Endothelial cell (in vitro differentiated cells): ENCODE measurements around the gene ANKRD33. TPM values are rescaled to one million over a fixed set of nuclear protein-coding genes. Genes with fewer than 3 reads are reported as not detected.
A peak's percentile ranks its signal among the peaks of the same experiment; 100 is the strongest.

Source experiments
- DNase-seq: peaks from one replicate; pipeline ENCODE4 v3.0.0; 2021; ENCODE audit warnings: low spot score
- H3K27ac Mint-ChIP-seq: one replicate; pipeline ENCODE4 v1.8.0; 2021; ENCODE audit warnings: mixed read lengths, inconsistent platforms; ENCODE audit not compliant: unreplicated experiment
- H3K27me3 Mint-ChIP-seq: one replicate; pipeline ENCODE4 v1.8.0; 2021; ENCODE audit warnings: mild to moderate bottlenecking, moderate library complexity, mixed read lengths, inconsistent platforms; ENCODE audit not compliant: unreplicated experiment
- H3K36me3 Mint-ChIP-seq: one replicate; pipeline ENCODE4 v1.8.0; 2021; ENCODE audit warnings: mild to moderate bottlenecking, low read depth, mixed read lengths, inconsistent platforms; ENCODE audit not compliant: unreplicated experiment
- H3K4me1 Mint-ChIP-seq: one replicate; pipeline ENCODE4 v1.8.0; 2021; ENCODE audit warnings: mild to moderate bottlenecking, mixed read lengths, inconsistent platforms; ENCODE audit not compliant: unreplicated experiment
- H3K4me3 Mint-ChIP-seq: one replicate; pipeline ENCODE4 v1.8.0; 2021; ENCODE audit warnings: mild to moderate bottlenecking, mixed read lengths, inconsistent platforms; ENCODE audit not compliant: unreplicated experiment
- H3K9me3 Mint-ChIP-seq: one replicate; pipeline ENCODE4 v1.8.0; 2021; ENCODE audit warnings: mixed read lengths, inconsistent platforms; ENCODE audit not compliant: unreplicated experiment
- CTCF ChIP-seq: fragments of 200-600 bp; sonication (generic); IDR thresholded peaks from one replicate; pipeline ENCODE4 v1.5.0; 2021; ENCODE audit warnings: antibody characterized with exemption; ENCODE audit not compliant: unreplicated experiment
- total RNA-seq: library from RNA; stranded (reverse); fragmentation: NEBNext Ultra II Directional; extraction: Animal tissue kit (Norgen Biotek cat#: 25700); gene quantifications from one replicate; pipeline ENCODE4 v1.2.1, GENCODE V29; 2021; ENCODE audit not compliant: unreplicated experiment

The ANKRD33 gene
- total RNA-seq, 1 donor from 2014 or later, result 0.31 TPM

- no peak for DNase-seq
- Mint-ChIP-seq H3K36me3 (no peaks in the 10 kb centered on the region), H3K4me3 (no peak overlapping the region), H3K9me3 (no peaks in the 10 kb centered on the region), H3K27me3 (peaks cover 2% of the 10 kb centered on the region), H3K4me1 (peaks cover 15% of the 10 kb centered on the region), H3K27ac (no peak overlapping the region)
- no peak for TF ChIP-seq CTCF
Observed at GRCh38 chr12:51890511-51891171, 2.7 kb downstream of the ANKRD33 start.

- no peaks in the 10 kb centered on the region for H3K9me3 Mint-ChIP-seq
- peaks cover 2% of the 10 kb centered on the region for H3K27me3 Mint-ChIP-seq
- no peak overlapping the region for H3K4me3 Mint-ChIP-seq
- peaks cover 20% of the 10 kb centered on the region for H3K4me1 Mint-ChIP-seq
- no peak overlapping the region for H3K27ac Mint-ChIP-seq
- no peaks in the 10 kb centered on the region for H3K36me3 Mint-ChIP-seq
- DNase-seq, result no peak
- TF ChIP-seq CTCF, result peak; percentile 62
Observed at GRCh38 chr12:51891843-51892242, 3.9 kb downstream of the ANKRD33 start.

DNA sequence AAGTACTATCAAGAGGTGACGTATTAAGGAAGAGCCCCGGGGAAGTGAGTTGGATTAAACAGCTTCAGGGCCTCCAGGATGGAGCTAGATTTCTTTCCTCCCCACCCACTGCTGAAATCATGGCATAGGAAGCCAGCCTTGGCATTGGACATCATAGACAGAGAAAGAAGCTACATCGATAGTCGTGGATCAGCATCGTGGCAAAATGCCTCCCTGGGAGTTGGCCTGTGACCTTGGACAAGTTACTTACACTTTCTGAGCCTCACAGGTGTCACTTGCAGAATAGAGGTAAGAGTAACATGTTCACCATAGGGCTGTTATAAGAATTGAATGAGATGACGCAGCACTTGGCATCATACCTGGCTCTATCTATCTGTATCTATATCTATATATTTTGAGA, 5.9 kb downstream of the ANKRD33 start:
- H3K9me3 Mint-ChIP-seq, result no peaks in the 10 kb centered on the region
- H3K27ac Mint-ChIP-seq, result no peak overlapping the region
- TF ChIP-seq CTCF, result no peak
- no peak overlapping the region for H3K4me3 Mint-ChIP-seq
- peaks cover 34% of the 10 kb centered on the region for H3K4me1 Mint-ChIP-seq
- H3K36me3 Mint-ChIP-seq, result no peaks in the 10 kb centered on the region
- peaks cover 2% of the 10 kb centered on the region for H3K27me3 Mint-ChIP-seq
- DNase-seq, result no peak

DNA sequence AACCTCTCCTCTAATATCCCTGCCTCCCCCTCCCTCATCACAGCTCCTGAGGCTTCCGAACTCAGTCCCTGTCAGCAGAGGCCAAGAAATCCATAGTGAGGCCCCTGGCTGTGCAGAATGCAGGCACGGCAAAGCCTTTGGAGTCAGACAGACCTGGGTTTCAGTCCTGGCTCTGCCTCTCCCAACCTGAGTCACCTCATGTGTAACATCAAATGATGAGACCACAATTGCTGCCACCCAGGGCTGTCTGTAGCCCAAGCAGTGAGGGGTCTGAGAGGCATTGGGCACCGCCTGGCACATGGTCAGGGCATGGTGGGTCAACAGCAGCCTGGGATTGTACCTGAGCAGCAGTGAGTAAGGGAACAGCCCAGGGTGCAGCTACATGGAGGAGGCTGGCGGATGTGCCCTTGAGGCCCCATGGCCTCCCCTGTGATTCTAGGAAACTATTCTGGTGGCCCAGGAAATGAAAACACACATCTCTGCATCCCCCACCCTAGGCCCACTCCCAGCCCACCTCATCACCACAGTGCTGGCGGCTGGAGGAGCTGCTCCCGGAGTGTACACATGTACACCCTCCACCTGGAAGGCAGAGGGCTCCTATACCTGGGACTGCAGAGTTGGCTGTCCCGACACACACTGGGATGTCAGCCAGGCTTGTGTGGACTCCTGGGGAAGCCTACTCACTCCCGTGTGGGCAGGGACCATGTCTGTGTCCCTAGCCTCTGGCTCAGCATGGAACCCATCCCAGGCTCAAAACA, 7.7 kb downstream of the ANKRD33 start:
- TF ChIP-seq CTCF, result no peak
- H3K4me3 Mint-ChIP-seq, result no peak overlapping the region
- no peak overlapping the region for H3K27ac Mint-ChIP-seq
- no peak for DNase-seq
- H3K9me3 Mint-ChIP-seq, result no peaks in the 10 kb centered on the region
- peaks cover 2% of the 10 kb centered on the region for H3K27me3 Mint-ChIP-seq
- peaks cover 46% of the 10 kb centered on the region for H3K4me1 Mint-ChIP-seq
- H3K36me3 Mint-ChIP-seq, result no peaks in the 10 kb centered on the region

- no peak for DNase-seq
- peaks cover 46% of the 10 kb centered on the region for H3K4me1 Mint-ChIP-seq
- peak overlapping the region; percentile 37 for H3K4me3 Mint-ChIP-seq
- peaks cover 2% of the 10 kb centered on the region for H3K27me3 Mint-ChIP-seq
- TF ChIP-seq CTCF, result no peak
- H3K27ac Mint-ChIP-seq, result peak overlapping the region; percentile 80
- H3K36me3 Mint-ChIP-seq, result no peaks in the 10 kb centered on the region
- no peaks in the 10 kb centered on the region for H3K9me3 Mint-ChIP-seq
Observed at GRCh38 chr12:51896236-51896635, 8.3 kb downstream of the ANKRD33 start.
